ENCODE data around the gene MGRN1.

Gene MGRN1

DNA sequence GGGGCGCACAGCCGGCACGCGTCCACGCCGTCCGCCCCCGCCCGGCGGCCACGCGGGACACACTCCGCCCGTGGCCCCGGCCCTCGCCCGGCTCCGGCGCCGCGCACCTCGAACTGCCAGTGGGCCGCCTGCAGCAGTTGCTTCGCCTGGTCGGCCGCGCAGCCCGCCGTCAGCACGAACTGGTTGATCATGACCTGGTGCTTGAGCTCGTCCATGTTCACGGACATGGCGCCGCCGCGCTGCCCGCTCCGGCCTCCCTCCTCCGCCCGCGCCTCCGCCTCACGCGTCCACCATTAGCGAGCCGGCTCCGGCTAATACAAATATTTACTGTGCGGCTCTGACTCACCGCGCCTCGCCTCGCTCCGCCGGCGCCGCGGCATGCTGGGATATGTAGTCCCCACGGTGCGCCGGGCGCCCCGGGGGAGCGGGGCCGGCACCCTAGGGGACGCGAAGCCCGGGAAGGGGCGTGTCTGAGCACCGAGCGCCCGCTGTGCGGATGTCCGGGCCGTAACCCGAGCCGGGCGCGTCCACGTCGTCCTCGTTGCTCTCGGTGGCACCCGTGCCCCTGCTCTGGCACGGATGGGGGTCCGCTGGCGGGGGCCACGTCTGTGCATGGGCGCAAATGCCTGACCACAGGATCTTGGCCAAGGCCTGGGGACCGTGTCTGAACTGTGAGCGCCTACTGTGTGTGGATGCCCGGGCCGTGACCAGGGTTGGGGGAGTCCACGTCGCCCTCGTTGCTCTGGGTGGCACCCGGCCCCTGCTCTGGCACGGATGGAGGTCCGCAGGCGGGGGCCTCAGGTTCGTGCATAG, 9.8 kb upstream of the MGRN1 start, which contains the start of gene UBALD1:
Gene UBALD1 (minus strand): TSS at position 318 of the 813 bp plus-strand sequence. CDS start 91 bp downstream, at position 227.
- CTCF ChIA-PET, result interaction anchor here (1.2 kb wide), 1 partner anchor 9 kb away, joined by 8 read pairs; the partner anchor contains the start of gene MGRN1
- TF ChIP-seq ZNF239 (tag by site-specific recombination; IDR thresholded peaks at IDR 0.05) (0 out of 2 replicates have a peak, but pooled peaks have one; percentile 16), ZNF561 (tag by site-specific recombination; IDR thresholded peaks at IDR 0.05; ENCODE audit: borderline replicate concordance) (peak; percentile 72; the same call in 1 of the 2 replicates), HOXA7 (CRISPR knock-in tag; IDR thresholded peaks at IDR 0.05; ENCODE audit: borderline replicate concordance) (no peak), SP7 (tag by site-specific recombination; IDR thresholded peaks at IDR 0.05) (peak; percentile 80), ATF2 (tag by site-specific recombination; IDR thresholded peaks at IDR 0.05; ENCODE audit: low read depth) (no peak), ZNF133 (tag by site-specific recombination; IDR thresholded peaks at IDR 0.05) (no peak), ZNF776 (tag by site-specific recombination; IDR thresholded peaks at IDR 0.05; ENCODE audit: borderline replicate concordance) (no peak), ZFP69B (tag by site-specific recombination; IDR thresholded peaks at IDR 0.05) (no peak), ZNF585B (tag by site-specific recombination; IDR thresholded peaks at IDR 0.05) (no peak), ZXDB (tag by site-specific recombination; IDR thresholded peaks at IDR 0.05) (peak; percentile 92), ZNF501 (tag by site-specific recombination; IDR thresholded peaks at IDR 0.05) (no peak; the same call in 1 of the 2 replicates), KLF7 (tag by site-specific recombination; IDR thresholded peaks at IDR 0.05; ENCODE audit: borderline replicate concordance) (peak; percentile 43; the same call in 1 of the 2 replicates), ZNF658 (tag by site-specific recombination; IDR thresholded peaks at IDR 0.05) (no peak), ZNF23 (tag by site-specific recombination; IDR thresholded peaks at IDR 0.05; ENCODE audit: borderline replicate concordance) (no peak), ZNF335 (tag by site-specific recombination; conservative IDR thresholded peaks at IDR 0.05) (peak; percentile 99), ZNF549 (tag by site-specific recombination; IDR thresholded peaks at IDR 0.05) (no peak), ZNF830 (tag by site-specific recombination; IDR thresholded peaks at IDR 0.05; ENCODE audit: low read depth) (no peak), BCL11A (tag by site-specific recombination; IDR thresholded peaks at IDR 0.05; ENCODE audit: low read depth) (no peak), ZNF670 (tag by site-specific recombination; IDR thresholded peaks at IDR 0.05; ENCODE audit: low read depth) (no peak), ZNF121 (tag by site-specific recombination; IDR thresholded peaks at IDR 0.05) (no peak), ZNF274 (IDR thresholded peaks at IDR 0.05; ENCODE audit: low read length) (no peak), ZNF274 (tag by site-specific recombination; IDR thresholded peaks at IDR 0.05; ENCODE audit: borderline replicate concordance) (no peak)
- TF ChIP-seq, protein P1, sequence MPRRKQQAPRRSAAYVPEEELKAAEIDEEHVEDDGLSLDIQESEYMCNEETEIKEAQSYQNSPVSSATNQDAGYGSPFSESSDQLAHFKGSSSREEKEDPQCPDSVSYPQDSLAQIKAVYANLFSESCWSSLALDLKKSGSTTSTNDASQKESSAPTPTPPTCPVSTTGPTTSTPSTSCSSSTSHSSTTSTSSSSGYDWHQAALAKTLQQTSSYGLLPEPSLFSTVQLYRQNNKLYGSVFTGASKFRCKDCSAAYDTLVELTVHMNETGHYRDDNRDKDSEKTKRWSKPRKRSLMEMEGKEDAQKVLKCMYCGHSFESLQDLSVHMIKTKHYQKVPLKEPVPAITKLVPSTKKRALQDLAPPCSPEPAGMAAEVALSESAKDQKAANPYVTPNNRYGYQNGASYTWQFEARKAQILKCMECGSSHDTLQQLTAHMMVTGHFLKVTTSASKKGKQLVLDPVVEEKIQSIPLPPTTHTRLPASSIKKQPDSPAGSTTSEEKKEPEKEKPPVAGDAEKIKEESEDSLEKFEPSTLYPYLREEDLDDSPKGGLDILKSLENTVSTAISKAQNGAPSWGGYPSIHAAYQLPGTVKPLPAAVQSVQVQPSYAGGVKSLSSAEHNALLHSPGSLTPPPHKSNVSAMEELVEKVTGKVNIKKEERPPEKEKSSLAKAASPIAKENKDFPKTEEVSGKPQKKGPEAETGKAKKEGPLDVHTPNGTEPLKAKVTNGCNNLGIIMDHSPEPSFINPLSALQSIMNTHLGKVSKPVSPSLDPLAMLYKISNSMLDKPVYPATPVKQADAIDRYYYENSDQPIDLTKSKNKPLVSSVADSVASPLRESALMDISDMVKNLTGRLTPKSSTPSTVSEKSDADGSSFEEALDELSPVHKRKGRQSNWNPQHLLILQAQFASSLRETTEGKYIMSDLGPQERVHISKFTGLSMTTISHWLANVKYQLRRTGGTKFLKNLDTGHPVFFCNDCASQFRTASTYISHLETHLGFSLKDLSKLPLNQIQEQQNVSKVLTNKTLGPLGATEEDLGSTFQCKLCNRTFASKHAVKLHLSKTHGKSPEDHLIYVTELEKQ (tag by site-specific recombination; IDR thresholded peaks at IDR 0.05; ENCODE audit: borderline replicate concordance), result no peak
- TF ChIP-seq, protein P2, sequence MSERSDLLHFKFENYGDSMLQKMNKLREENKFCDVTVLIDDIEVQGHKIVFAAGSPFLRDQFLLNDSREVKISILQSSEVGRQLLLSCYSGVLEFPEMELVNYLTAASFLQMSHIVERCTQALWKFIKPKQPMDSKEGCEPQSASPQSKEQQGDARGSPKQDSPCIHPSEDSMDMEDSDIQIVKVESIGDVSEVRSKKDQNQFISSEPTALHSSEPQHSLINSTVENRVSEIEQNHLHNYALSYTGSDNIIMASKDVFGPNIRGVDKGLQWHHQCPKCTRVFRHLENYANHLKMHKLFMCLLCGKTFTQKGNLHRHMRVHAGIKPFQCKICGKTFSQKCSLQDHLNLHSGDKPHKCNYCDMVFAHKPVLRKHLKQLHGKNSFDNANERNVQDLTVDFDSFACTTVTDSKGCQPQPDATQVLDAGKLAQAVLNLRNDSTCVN (tag by site-specific recombination; optimal IDR thresholded peaks at IDR 0.05), result peak; percentile 86
- TF ChIP-seq, protein P3, sequence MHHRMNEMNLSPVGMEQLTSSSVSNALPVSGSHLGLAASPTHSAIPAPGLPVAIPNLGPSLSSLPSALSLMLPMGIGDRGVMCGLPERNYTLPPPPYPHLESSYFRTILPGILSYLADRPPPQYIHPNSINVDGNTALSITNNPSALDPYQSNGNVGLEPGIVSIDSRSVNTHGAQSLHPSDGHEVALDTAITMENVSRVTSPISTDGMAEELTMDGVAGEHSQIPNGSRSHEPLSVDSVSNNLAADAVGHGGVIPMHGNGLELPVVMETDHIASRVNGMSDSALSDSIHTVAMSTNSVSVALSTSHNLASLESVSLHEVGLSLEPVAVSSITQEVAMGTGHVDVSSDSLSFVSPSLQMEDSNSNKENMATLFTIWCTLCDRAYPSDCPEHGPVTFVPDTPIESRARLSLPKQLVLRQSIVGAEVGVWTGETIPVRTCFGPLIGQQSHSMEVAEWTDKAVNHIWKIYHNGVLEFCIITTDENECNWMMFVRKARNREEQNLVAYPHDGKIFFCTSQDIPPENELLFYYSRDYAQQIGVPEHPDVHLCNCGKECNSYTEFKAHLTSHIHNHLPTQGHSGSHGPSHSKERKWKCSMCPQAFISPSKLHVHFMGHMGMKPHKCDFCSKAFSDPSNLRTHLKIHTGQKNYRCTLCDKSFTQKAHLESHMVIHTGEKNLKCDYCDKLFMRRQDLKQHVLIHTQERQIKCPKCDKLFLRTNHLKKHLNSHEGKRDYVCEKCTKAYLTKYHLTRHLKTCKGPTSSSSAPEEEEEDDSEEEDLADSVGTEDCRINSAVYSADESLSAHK (tag by site-specific recombination; IDR thresholded peaks at IDR 0.05), result peak; percentile 9; the same call in 1 of the 2 replicates
- TF ChIP-seq, protein P4, sequence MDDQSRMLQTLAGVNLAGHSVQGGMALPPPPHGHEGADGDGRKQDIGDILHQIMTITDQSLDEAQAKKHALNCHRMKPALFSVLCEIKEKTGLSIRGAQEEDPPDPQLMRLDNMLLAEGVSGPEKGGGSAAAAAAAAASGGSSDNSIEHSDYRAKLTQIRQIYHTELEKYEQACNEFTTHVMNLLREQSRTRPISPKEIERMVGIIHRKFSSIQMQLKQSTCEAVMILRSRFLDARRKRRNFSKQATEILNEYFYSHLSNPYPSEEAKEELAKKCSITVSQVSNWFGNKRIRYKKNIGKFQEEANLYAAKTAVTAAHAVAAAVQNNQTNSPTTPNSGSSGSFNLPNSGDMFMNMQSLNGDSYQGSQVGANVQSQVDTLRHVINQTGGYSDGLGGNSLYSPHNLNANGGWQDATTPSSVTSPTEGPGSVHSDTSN (CRISPR knock-in tag; IDR thresholded peaks at IDR 0.05), result peak; percentile 47; the same call in 1 of the 2 replicates

More for the DNA sequence above, 9.8 kb upstream of the MGRN1 start, which contains the start of gene UBALD1:
- Histone ChIP-seq H3K4me1 (ENCODE audit: control insufficient read depth, insufficient read depth, low read length) (no peaks in the 10 kb centered on the region; the same call in 1 of the 2 replicates), H3K4me3 (ENCODE audit: low read depth, low read length) (peak within 1 kb of the TSS; percentile 90), H3K9me3 (ENCODE audit: control insufficient read depth, insufficient read depth, low read depth, low read length) (no peaks in the 10 kb centered on the region), H3K36me3 (ENCODE audit: control insufficient read depth in 2 of 2, insufficient read depth in 1 of 2, low read length in 2 of 2) (peaks cover 0 to under 1% of the 10 kb centered on the region in 2 experiments; a peak in 1 of 3 replicates), H3K27ac (ENCODE audit: extremely low read depth, low read depth, low read length) (peak within 1 kb of the TSS; percentile 95)
- POLR2A ChIA-PET, result interaction anchor here (1.0 to 3.6 kb wide), 4 partner anchors 11 to 344 kb away, joined by 3 to 31 read pairs (median 4); partner anchors contain the start of genes HMOX2, MGRN1 and SEC14L5
